ENCODE results near the gene C12orf43.
"Not testable (repeated sequence)": the region's sequence is repeated elsewhere in the genome, so short reads cannot be mapped to it uniquely, and the experiment has no call there.

The C12orf43 gene

GRCh38 chr12:121059031-121059898 lies 43.0 kb upstream of the C12orf43 start:
- DNase-seq (ENCODE audit: low read depth, low spot score), result no peak
- no peaks in the 10 kb centered on the region for H3K9me3 ChIP-seq (ENCODE audit: insufficient read depth, low read length)
- H3K36me3 ChIP-seq (ENCODE audit: insufficient read depth, insufficient read length, low read length), result no peaks in the 10 kb centered on the region
- TF ChIP-seq YY1 (IDR thresholded peaks at IDR 0.05; ENCODE audit: insufficient read depth, insufficient read length) (no peak), ZNF274 (IDR thresholded peaks at IDR 0.05; ENCODE audit: low read depth, low read length) (no peak), SUZ12 (IDR thresholded peaks at IDR 0.05; ENCODE audit: extremely low read depth, insufficient read depth, insufficient read length) (no peak)
- no peaks in the 10 kb centered on the region for H3K27me3 ChIP-seq (ENCODE audit: insufficient read depth, insufficient read length)
- no peaks in the 10 kb centered on the region for H3K4me1 ChIP-seq (ENCODE audit: insufficient read depth, insufficient read length)
- no peak overlapping the region for H3K4me3 ChIP-seq (ENCODE audit: insufficient read length, low read depth)
- no peak overlapping the region for H3K9ac ChIP-seq (ENCODE audit: insufficient read length, low read depth)

- Histone ChIP-seq H3K9ac (ENCODE audit: insufficient read length, low read depth) (no peak overlapping the region), H3K9me3 (ENCODE audit: insufficient read depth, low read length) (no peaks in the 10 kb centered on the region), H3K27me3 (ENCODE audit: insufficient read depth, insufficient read length) (no peaks in the 10 kb centered on the region), H3K4me1 (ENCODE audit: insufficient read depth, insufficient read length) (no peaks in the 10 kb centered on the region), H3K4me3 (ENCODE audit: insufficient read length, low read depth) (no peak overlapping the region), H3K36me3 (ENCODE audit: insufficient read depth, insufficient read length, low read length) (no peaks in the 10 kb centered on the region)
- no peak for DNase-seq (ENCODE audit: low read depth, low spot score)
- TF ChIP-seq SUZ12 (IDR thresholded peaks at IDR 0.05; ENCODE audit: extremely low read depth, insufficient read depth, insufficient read length) (no peak), YY1 (IDR thresholded peaks at IDR 0.05; ENCODE audit: insufficient read depth, insufficient read length) (no peak), ZNF274 (IDR thresholded peaks at IDR 0.05; ENCODE audit: low read depth, low read length) (no peak)
These were observed 41.5 kb upstream of the C12orf43 start for GRCh38 chr12:121057794-121058193.

- Histone ChIP-seq H3K9me3 (ENCODE audit: insufficient read depth, low read length) (no peaks in the 10 kb centered on the region), H3K4me3 (ENCODE audit: insufficient read length, low read depth) (no peak overlapping the region), H3K4me1 (ENCODE audit: insufficient read depth, insufficient read length) (no peaks in the 10 kb centered on the region), H3K36me3 (ENCODE audit: insufficient read depth, insufficient read length, low read length) (no peaks in the 10 kb centered on the region), H3K27me3 (ENCODE audit: insufficient read depth, insufficient read length) (no peaks in the 10 kb centered on the region), H3K9ac (ENCODE audit: insufficient read length, low read depth) (no peak overlapping the region)
- DNase-seq (ENCODE audit: low read depth, low spot score), result no peak
- TF ChIP-seq YY1 (IDR thresholded peaks at IDR 0.05; ENCODE audit: insufficient read depth, insufficient read length), result no peak
- TF ChIP-seq ZNF274 (IDR thresholded peaks at IDR 0.05; ENCODE audit: low read depth, low read length), result no peak
- no peak for TF ChIP-seq SUZ12 (IDR thresholded peaks at IDR 0.05; ENCODE audit: extremely low read depth, insufficient read depth, insufficient read length)
These were observed 37.4 kb upstream of the C12orf43 start for GRCh38 chr12:121053706-121054105.

GRCh38 chr12:121050725-121051124 lies 34.4 kb upstream of the C12orf43 start:
- no peaks in the 10 kb centered on the region for H3K36me3 ChIP-seq (ENCODE audit: insufficient read depth, insufficient read length, low read length)
- no peak for DNase-seq (ENCODE audit: low read depth, low spot score)
- H3K4me1 ChIP-seq (ENCODE audit: insufficient read depth, insufficient read length), result no peaks in the 10 kb centered on the region

GRCh38 chr12:121048442-121048841 lies 32.2 kb upstream of the C12orf43 start:
- no peak for DNase-seq (ENCODE audit: low read depth, low spot score)
- no peaks in the 10 kb centered on the region for H3K27me3 ChIP-seq (ENCODE audit: insufficient read depth, insufficient read length)

More at GRCh38 chr12:121050725-121051124, 34.4 kb upstream of the C12orf43 start:
- TF ChIP-seq YY1 (IDR thresholded peaks at IDR 0.05; ENCODE audit: insufficient read depth, insufficient read length) (no peak), ZNF274 (IDR thresholded peaks at IDR 0.05; ENCODE audit: low read depth, low read length) (no peak), SUZ12 (IDR thresholded peaks at IDR 0.05; ENCODE audit: extremely low read depth, insufficient read depth, insufficient read length) (no peak)
- H3K27me3 ChIP-seq (ENCODE audit: insufficient read depth, insufficient read length), result no peaks in the 10 kb centered on the region
- H3K9ac ChIP-seq (ENCODE audit: insufficient read length, low read depth), result no peak overlapping the region
- no peak overlapping the region for H3K4me3 ChIP-seq (ENCODE audit: insufficient read length, low read depth)
- no peaks in the 10 kb centered on the region for H3K9me3 ChIP-seq (ENCODE audit: insufficient read depth, low read length)

GRCh38 chr12:121047400-121047799 lies 31.1 kb upstream of the C12orf43 start:
- not testable (repeated sequence) for H3K36me3 ChIP-seq (ENCODE audit: insufficient read depth, insufficient read length, low read length); H3K9me3 ChIP-seq (ENCODE audit: insufficient read depth, low read length); H3K4me3 ChIP-seq (ENCODE audit: insufficient read length, low read depth); H3K4me1 ChIP-seq (ENCODE audit: insufficient read depth, insufficient read length); H3K27me3 ChIP-seq (ENCODE audit: insufficient read depth, insufficient read length); DNase-seq (ENCODE audit: low read depth, low spot score); H3K9ac ChIP-seq (ENCODE audit: insufficient read length, low read depth)

More at GRCh38 chr12:121048442-121048841, 32.2 kb upstream of the C12orf43 start:
- no peaks in the 10 kb centered on the region for H3K36me3 ChIP-seq (ENCODE audit: insufficient read depth, insufficient read length, low read length)
- TF ChIP-seq ZNF274 (IDR thresholded peaks at IDR 0.05; ENCODE audit: low read depth, low read length) (no peak), SUZ12 (IDR thresholded peaks at IDR 0.05; ENCODE audit: extremely low read depth, insufficient read depth, insufficient read length) (no peak), YY1 (IDR thresholded peaks at IDR 0.05; ENCODE audit: insufficient read depth, insufficient read length) (no peak)
- H3K9ac ChIP-seq (ENCODE audit: insufficient read length, low read depth), result peak overlapping the region; percentile 27
- no peak overlapping the region for H3K4me3 ChIP-seq (ENCODE audit: insufficient read length, low read depth)
- H3K4me1 ChIP-seq (ENCODE audit: insufficient read depth, insufficient read length), result no peaks in the 10 kb centered on the region
- no peaks in the 10 kb centered on the region for H3K9me3 ChIP-seq (ENCODE audit: insufficient read depth, low read length)

GRCh38 chr12:121043067-121043466 lies 26.8 kb upstream of the C12orf43 start:
- Histone ChIP-seq H3K9me3 (ENCODE audit: insufficient read depth, low read length) (no peaks in the 10 kb centered on the region), H3K36me3 (ENCODE audit: insufficient read depth, insufficient read length, low read length) (no peaks in the 10 kb centered on the region), H3K9ac (ENCODE audit: insufficient read length, low read depth) (no peak overlapping the region), H3K4me3 (ENCODE audit: insufficient read length, low read depth) (no peak overlapping the region), H3K27me3 (ENCODE audit: insufficient read depth, insufficient read length) (no peaks in the 10 kb centered on the region), H3K4me1 (ENCODE audit: insufficient read depth, insufficient read length) (no peaks in the 10 kb centered on the region)
- TF ChIP-seq ZNF274 (IDR thresholded peaks at IDR 0.05; ENCODE audit: low read depth, low read length) (no peak), YY1 (IDR thresholded peaks at IDR 0.05; ENCODE audit: insufficient read depth, insufficient read length) (no peak), SUZ12 (IDR thresholded peaks at IDR 0.05; ENCODE audit: extremely low read depth, insufficient read depth, insufficient read length) (no peak)
- DNase-seq (ENCODE audit: low read depth, low spot score), result no peak

Measured in NT2/D1 (cell line).